ENCODE results near the gene BTK. TPM values are rescaled to one million over a fixed set of nuclear protein-coding genes. Genes with fewer than 3 reads are reported as not detected.

The BTK gene
- total and polyA plus RNA-seq, 9 of the 15 experiments (the other 6 are each of a cell fraction or from before 2014, with no cell fraction given) = 14.9 to 93.4 (median 65.2) TPM

- peak; percentile 86 to 89 for TF ChIP-seq E2F6 (IDR thresholded peaks at IDR 0.05; ENCODE audit: borderline replicate concordance in 1 of 2, extremely low read depth in 1 of 2, insufficient read depth in 1 of 2, insufficient read length in 1 of 2, low read depth in 1 of 2, low read length in 1 of 2, poor library complexity in 1 of 2, severe bottlenecking in 1 of 2)
- no peak for TF ChIP-seq TFAM (CRISPR knock-in tag; conservative IDR thresholded peaks at IDR 0.05)
- TF ChIP-seq FIP1L1 (IDR thresholded peaks at IDR 0.05; ENCODE audit: low read depth, low read length, poor library complexity, severe bottlenecking) = no peak
- peak; percentile 76 for TF ChIP-seq POLR2B (IDR thresholded peaks at IDR 0.05; ENCODE audit: low read depth, partially characterized antibody)
- no peak for TF ChIP-seq NCOA4 (IDR thresholded peaks at IDR 0.05; ENCODE audit: partially characterized antibody)
- TF ChIP-seq CHD2 (IDR thresholded peaks at IDR 0.05; ENCODE audit: low read depth, low read length) = no peak
- no peak for TF ChIP-seq TRIM28 (IDR thresholded peaks at IDR 0.05)
- TF ChIP-seq ETV6 (IDR thresholded peaks at IDR 0.05; ENCODE audit: borderline replicate concordance in 1 of 2, low read depth in 2 of 2, low read length in 1 of 2) = no peak
- no peak for TF ChIP-seq ETV6 (CRISPR knock-in tag; IDR thresholded peaks at IDR 0.05; ENCODE audit: borderline replicate concordance)
- TF ChIP-seq E4F1 (CRISPR knock-in tag; IDR thresholded peaks at IDR 0.05; ENCODE audit: borderline replicate concordance) = no peak
- no peak for TF ChIP-seq THRB (CRISPR knock-in tag; conservative IDR thresholded peaks at IDR 0.05)
- no peak for TF ChIP-seq TCF15 (CRISPR knock-in tag; IDR thresholded peaks at IDR 0.05)
- no peak for TF ChIP-seq NCOA2 (IDR thresholded peaks at IDR 0.05; ENCODE audit: partially characterized antibody in 2 of 2)
- TF ChIP-seq ZNF431 (CRISPR knock-in tag; IDR thresholded peaks at IDR 0.05) = peak; percentile 69
- TF ChIP-seq ZNF764 (CRISPR knock-in tag; IDR thresholded peaks at IDR 0.05; ENCODE audit: low read depth) = no peak
- TF ChIP-seq ZNF696 (CRISPR knock-in tag; conservative IDR thresholded peaks at IDR 0.05) = no peak
- no peak for TF ChIP-seq ATF3 (IDR thresholded peaks at IDR 0.05)
- TF ChIP-seq ATF3 (CRISPR knock-in tag; conservative IDR thresholded peaks at IDR 0.05) = 0 out of 2 replicates have a peak, but pooled peaks have one; percentile 36
- no peak for TF ChIP-seq ZNF512 (tag; IDR thresholded peaks at IDR 0.05)
These were observed 37.4 kb downstream of the BTK start, which contains the start of gene TIMM8A (continued) for GRCh38 chrX:101348452-101349192.
